Esophagus mucosa (tissue), 1 donor: ENCODE data around the gene SLC2A10. TPM values are rescaled to one million over a fixed set of nuclear protein-coding genes. Genes with fewer than 3 reads are reported as not detected.

Experiments used
- ATAC-seq: fragments of 200-7000 bp; cut with Tn5 transposase; one replicate; pipeline ENCODE4 v1.9.1; 2020
- total RNA-seq: library from RNA; stranded (reverse); gene quantifications from one replicate; pipeline ENCODE4 v1.2.4, GENCODE V29; 2023
- donor health status: DM: yes; HTN: yes; CAD: no.

Gene SLC2A10
- total RNA-seq, 1 donor from 2014 or later, result 2.1 TPM

- no peak for ATAC-seq
These were observed 27.2 kb upstream of the SLC2A10 start for GRCh38 chr20:46682063-46682821.

DNA sequence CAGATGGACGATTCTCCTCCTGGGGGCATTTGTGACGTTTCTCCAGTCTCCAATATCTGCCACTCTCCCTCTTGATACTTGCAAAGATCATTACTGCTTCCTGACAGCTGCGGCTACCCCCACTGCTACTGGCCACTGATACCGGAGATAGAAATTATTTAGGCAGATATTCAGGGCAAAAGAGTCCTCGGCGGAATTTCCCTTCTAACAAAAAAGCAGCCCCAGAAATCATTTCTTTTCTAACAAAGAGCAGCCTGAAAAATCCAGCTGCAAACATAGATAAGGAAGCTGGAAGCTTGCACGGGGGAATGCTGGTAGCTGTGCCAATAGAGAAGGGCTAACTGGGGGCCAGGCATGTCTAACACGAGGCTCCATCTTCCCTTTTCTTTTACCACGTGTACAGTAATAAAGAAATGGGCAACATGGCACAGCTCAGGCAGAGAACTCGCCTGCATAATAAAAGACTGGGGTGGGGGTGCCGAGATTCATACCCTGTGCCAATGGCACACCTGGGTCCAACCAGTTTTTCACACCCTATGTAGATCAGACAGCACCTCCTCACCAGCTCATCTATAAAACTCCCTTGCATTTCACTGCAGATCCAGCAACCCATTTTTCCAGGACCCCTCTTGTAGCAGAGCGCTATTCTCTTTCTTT lies 26.3 kb upstream of the SLC2A10 start:
- peak; percentile 5 for ATAC-seq

- no peak for ATAC-seq
These were observed 25.8 kb upstream of the SLC2A10 start for GRCh38 chr20:46683668-46683938.

DNA sequence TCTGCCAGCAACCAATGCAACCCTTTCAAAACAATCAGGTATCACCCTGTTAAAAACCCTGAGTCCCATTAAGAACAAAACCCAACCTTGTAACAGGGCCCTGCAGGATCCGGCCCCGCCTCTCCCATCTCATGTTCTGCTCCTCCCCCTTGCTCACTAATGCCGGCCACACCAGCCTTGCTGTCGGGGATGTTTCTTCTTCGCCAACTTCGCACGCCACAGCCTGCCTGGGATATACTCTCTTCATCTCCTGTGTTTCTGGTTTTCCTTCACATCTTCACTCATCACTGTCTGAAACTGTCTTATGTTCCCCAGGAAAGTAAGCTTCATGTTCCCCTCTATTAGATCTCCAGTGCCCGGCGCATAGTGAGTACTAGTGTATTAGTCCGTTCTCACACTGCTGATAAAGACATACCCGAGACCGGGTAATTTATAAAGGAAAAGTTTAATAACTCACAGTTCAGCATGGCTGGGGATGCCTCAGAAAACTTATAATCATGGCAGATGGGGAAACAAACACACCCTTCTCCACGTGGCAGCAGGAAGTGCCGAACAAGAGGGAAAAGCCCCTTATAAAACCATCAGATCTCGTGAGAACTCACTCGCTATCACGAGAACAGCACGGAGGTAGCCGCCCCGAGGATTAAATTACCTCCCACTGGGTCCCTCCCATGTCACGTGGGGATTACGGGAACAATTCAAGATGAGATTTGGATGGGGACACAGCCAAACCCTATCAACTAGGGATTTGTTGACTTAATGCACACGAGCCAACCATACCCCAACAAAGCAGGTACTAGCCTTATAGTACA lies 25.3 kb upstream of the SLC2A10 start:
- ATAC-seq, result peak; percentile 78

DNA sequence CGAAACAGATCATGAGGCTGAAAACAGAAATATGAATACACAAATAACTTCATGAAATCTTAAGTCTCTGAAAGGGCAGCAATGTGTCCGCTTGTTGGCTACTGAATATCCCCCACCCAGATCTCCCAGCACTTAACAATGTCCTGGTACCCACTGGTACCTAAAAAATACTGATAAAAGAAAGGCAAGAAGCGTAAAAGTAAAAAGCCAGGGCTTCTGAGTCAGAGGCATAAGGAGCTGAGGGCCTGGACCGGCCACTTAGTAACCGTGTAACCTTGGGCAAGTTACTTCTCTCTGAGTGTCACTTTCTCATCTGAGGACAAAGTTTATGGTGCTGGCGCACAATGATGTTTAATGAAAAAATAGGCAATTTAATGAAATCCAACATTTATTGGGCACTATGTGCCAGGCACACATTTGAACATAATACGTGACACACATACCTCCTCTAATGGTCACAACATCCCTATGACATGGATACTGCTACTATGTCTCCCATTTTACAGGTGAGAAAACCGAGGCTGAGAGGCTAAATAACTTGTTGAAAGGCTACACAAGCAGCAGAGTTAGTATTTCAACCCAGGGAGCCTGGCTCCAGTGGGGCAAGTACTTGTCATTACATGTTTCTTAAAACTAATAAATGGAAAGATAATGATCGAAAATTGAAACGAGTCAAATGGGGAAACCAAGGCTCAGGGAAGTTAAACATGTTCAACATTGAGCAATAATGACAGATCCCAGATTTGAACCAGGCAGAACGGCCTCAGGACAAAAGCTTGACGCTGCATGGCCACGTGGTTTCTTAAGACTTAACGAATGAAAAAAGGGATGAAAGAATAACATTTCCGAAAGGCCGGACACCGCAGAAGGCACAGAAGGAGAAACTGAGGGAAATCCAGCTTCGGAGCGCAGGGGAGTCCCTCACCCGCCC lies 21.0 kb upstream of the SLC2A10 start:
- ATAC-seq, result peak; percentile 0

DNA sequence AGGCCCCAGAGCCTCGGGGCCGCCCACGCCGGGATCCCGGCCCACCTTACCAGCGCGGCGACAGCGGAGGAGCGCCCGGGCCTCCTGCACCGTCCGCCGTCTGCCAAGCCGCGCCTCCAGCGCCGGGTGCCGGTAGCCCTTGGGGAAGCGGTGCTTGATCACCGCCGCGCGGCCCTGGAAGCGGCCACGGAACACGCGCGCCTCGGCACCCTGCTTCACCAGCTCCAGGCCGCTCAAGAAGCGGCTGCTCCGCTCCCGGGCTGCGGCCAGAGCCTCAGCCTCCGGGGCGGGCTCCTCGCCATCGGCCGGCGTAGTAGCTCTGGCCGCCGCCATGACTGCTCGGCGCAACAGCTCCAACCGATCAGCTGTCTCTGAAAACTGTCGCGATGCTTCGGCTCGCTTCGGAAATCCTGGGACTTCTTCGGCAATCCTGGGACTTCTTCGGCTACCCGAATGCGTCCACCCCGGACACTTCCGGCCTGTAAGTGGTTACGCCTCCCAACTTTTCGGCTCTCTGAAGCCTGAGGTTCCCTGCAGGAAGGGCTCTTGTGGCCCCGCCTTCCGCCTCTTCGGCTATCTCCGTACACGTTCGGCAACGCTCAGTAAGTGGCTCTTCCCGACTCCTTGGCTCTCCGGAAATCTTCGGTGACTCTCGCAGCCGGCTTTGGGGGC lies 20.2 kb upstream of the SLC2A10 start, which contains the start of gene TP53RK:
TSS of gene TP53RK (minus strand) at position 363 of the 672 bp plus-strand sequence. CDS start at position 333, 30 bp downstream.
- peak; percentile 99 for ATAC-seq

DNA sequence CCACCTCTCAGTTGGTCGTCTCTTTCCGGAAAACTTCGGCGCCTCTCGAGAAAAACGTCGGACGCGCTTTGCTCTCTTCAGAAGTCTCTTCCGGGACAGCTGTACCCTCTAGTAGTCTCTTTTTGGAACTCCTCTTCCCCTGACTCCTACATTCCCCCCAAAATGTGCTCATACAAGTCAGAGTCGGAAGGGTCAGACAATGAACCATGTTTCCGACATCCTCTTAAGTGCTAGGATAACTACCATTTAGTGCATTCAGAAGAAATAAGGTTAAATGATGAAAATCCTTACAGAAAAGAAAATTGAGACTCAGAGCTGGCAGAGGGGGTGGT lies 19.7 kb upstream of the SLC2A10 start:
- no peak for ATAC-seq

DNA sequence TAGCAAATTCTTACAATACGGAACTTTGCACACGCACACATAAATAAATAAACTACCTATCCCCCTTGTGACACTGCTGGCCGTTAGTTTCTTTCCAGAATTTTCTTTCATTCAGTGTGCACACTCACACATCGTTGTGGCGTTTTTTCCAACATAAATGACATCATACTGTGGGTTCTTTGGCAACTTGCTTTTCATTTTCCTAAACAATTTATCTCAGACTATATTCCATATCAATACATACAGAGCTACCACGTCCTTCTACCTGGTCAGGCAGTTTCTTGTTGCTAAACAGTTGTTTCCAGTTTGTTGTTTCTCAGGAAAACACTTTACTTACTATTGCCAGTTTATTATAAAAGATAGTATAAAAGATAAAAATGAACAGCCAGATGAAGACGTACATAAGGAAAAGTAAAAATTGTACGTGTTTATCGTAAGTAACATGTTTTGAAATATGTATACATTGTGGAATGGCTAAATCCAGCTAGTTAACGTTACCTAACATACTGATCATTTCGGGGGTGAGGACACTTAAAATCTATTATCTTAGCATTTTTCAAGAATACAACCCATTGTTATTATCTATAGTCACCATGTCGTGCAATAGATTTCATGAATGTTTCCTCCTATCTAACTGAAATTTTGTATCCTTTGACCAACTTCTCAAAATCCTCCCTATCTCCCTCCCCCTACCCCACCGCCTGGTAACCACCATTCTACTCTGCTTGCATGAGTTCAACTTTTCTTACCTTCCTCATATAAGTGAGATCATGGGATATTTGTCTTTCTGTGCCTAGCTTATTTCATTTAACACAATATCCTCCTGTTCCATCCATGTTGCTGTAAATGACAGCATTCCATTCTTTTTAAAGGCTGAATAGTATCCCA lies 19.0 kb upstream of the SLC2A10 start:
- ATAC-seq, result no peak

- no peak for ATAC-seq
These were observed 18.3 kb upstream of the SLC2A10 start for GRCh38 chr20:46691196-46691595.

DNA sequence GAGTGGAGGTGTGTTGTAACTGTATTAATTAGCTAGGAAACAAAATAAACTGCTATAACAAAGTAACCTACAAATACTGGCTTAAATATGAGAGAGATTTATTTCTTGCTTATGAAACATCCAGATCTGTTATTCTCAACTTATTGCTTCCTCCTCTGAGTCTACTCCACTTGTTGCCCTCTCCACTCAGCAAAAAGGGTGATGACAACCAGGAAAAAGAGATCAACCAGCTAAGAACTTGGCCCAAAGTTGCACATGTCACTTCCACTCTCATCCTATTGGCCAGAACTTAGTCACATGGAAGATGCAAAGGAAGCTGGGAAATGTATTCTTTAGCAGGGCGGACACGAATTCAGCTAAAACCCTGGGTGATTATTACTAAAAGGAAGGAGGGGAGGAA lies 15.0 kb upstream of the SLC2A10 start:
- peak; percentile 56 for ATAC-seq

- no peak for ATAC-seq
These were observed 13.6 kb upstream of the SLC2A10 start for GRCh38 chr20:46695892-46696291.

DNA sequence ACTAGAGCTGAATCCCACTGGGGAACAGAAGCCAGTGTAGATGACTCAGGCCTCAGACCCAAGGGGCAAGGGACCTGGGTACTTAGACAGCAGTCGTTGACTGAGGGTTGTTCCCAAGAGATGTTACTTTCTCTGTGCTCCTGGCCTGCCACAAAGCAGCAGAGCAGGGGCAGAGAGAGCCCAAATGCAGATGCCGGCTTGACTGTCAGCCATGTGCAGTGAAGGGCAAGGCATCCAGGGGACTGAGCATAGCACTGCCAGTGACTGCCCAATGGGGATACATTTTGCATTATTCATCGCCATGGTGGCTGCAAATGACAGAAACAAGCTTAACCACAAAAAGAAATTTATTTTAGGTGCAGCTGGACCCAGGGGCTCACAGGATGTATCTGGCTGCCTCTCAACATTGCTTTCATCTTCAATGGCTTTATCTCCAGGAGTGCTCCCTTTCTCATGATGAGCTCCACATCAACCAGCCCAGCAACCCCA lies 12.6 kb upstream of the SLC2A10 start:
- ATAC-seq, result no peak

DNA sequence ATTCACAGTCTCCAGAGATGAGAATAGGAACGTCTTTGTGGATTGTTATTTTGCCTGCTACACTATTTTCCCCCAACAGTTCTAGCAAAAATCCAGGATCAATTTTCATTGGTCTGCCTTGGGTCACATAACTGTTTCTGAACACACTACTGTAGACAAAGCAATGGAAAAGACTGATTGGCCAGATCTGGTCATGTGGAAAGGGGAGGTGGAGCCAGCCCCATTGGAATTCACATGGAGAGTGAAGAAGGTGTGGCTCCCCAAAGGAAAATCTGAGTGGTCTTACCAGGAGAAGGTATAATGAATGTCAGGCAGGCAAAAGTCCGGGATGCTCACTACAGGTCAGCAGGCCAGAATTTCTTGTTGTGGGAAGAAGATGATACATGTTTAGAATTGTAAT lies 10.7 kb upstream of the SLC2A10 start:
- no peak for ATAC-seq

- ATAC-seq, result peak; percentile 63
These were observed 9.6 kb upstream of the SLC2A10 start for GRCh38 chr20:46699651-46700359.

GRCh38 chr20:46700481-46700880 lies 9.0 kb upstream of the SLC2A10 start:
- no peak for ATAC-seq

DNA sequence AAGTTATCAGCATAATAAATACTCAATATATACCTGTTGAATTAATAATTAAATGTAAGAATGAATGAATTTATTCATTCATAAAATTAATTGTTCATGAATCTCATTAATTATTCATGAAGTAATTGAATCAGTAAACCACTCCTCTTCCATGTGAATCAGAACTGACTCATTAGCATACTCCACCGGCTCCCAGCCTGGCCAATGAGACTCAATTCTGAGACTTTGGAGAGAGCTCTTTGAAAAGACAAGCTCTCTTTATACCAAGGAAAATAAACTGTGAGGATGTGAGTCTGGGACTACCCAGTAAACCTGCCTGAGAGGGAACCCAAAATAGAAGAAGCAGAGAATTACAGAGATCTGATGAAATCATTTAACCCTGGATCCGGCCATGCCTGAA lies 8.4 kb upstream of the SLC2A10 start:
- ATAC-seq, result no peak

GRCh38 chr20:46701556-46701955 lies 7.9 kb upstream of the SLC2A10 start:
- no peak for ATAC-seq

- no peak for ATAC-seq
These were observed 7.5 kb upstream of the SLC2A10 start for GRCh38 chr20:46701986-46702385.

- no peak for ATAC-seq
These were observed 6.8 kb upstream of the SLC2A10 start for GRCh38 chr20:46702447-46703203.
